SK-N-SH (cell line): ENCODE data around the gene PLEKHA6. TPM values are rescaled to one million over a fixed set of nuclear protein-coding genes. Genes with fewer than 3 reads are reported as not detected.

Experiments
- CTCF ChIA-PET: fragments of 300-600, 350-600 bp; formaldehyde crosslinking; extraction: SDS; loops from one replicate; lab custom pipeline; 2021; lab: Yijun Ruan, JAX
- POLR2A ChIA-PET: fragments of 350-600 bp; sonication (Branson Sonifier 250); formaldehyde crosslinking; extraction: SDS; loops from one replicate; lab custom pipeline; 2020; ENCODE audit warnings: antibody characterized with exemption, inconsistent platforms; lab: Yijun Ruan, JAX
- DNase-seq: peaks from one replicate; pipeline ENCODE4 v3.0.0; 2012
- H2AFZ ChIP-seq: fragments of 200-600 bp; sonication (generic); 2 replicates; pipeline ENCODE4 v1.8.1; 2016; ENCODE audit warnings: antibody characterized with exemption, mild to moderate bottlenecking, low read depth
- H3F3A ChIP-seq: fragments of 200-600 bp; sonication (generic); replicated peaks from 2 replicates; pipeline ENCODE3; 2016; ENCODE audit warnings: antibody characterized with exemption, mild to moderate bottlenecking; ENCODE audit not compliant: insufficient read depth
- H3K27ac ChIP-seq, 2 experiments: fragments of 200-500 bp in 1 of 2; fragments of 200-600 bp in 1 of 2; sonication (Bioruptor generic) in 1 of 2; sonication (generic), shearing (Covaris generic) in 1 of 2; 2 replicates each; pipeline versions ENCODE4 v1.5.1 to v1.6.1; 2014 to 2016; ENCODE audit warnings: low read depth in 2 of 2, inconsistent platforms in 1 of 2, low read length in 1 of 2, mild to moderate bottlenecking in 1 of 2, mixed read lengths in 1 of 2
- H3K27me3 ChIP-seq: fragments of 200-600 bp; sonication (generic), shearing (Covaris generic); 2 replicates; pipeline ENCODE4 v1.6.1; 2016; ENCODE audit warnings: mixed run types; ENCODE audit not compliant: insufficient read depth
- H3K36me3 ChIP-seq, 2 experiments: fragments of 200-500 bp in 1 of 2; fragments of 200-600 bp in 1 of 2; sonication (Bioruptor generic) in 1 of 2; sonication (generic) in 1 of 2; replicated peaks in 1 of 2; 2 replicates each; pipeline versions ENCODE3 to v1.5.1; 2014 to 2016; ENCODE audit warnings: low read length in 1 of 2, mild to moderate bottlenecking in 1 of 2; ENCODE audit not compliant: insufficient read depth in 2 of 2, control insufficient read depth in 1 of 2
- H3K4me1 ChIP-seq, 2 experiments: fragments of 200-500 bp in 1 of 2; fragments of 200-600 bp in 1 of 2; sonication (Bioruptor generic) in 1 of 2; sonication (generic), shearing (Covaris generic) in 1 of 2; 2 replicates each; pipeline versions ENCODE4 v1.5.1 to v1.6.1; 2014 to 2016; ENCODE audit warnings: low read depth in 1 of 2, low read length in 1 of 2, mixed run types in 1 of 2; ENCODE audit not compliant: insufficient read depth in 2 of 2, control insufficient read depth in 1 of 2
- H3K4me2 ChIP-seq: fragments of 200-600 bp; sonication (generic), shearing (Covaris generic); 2 replicates; pipeline ENCODE4 v1.6.1; 2017; ENCODE audit warnings: mixed run types
- H3K4me3 ChIP-seq, 2 experiments: fragments of 200-500 bp in 1 of 2; fragments of 200-600 bp in 1 of 2; sonication (Bioruptor generic) in 1 of 2; sonication (generic), shearing (Covaris generic) in 1 of 2; 2 replicates each; pipeline versions ENCODE4 v1.5.1 to v1.8.1; 2014 to 2016; ENCODE audit warnings: low read depth in 2 of 2, inconsistent platforms in 1 of 2, low read length in 1 of 2, mild to moderate bottlenecking in 1 of 2, mixed read lengths in 1 of 2, moderate library complexity in 1 of 2
- H3K79me2 ChIP-seq: fragments of 200-600 bp; sonication (generic); 2 replicates; pipeline ENCODE4 v1.8.1; 2017; ENCODE audit warnings: mild to moderate bottlenecking; ENCODE audit not compliant: insufficient read depth
- H3K9ac ChIP-seq: fragments of 200-600 bp; sonication (generic); 2 replicates; pipeline ENCODE4 v1.6.1; 2017; ENCODE audit warnings: mixed run types
- H3K9me2 ChIP-seq: fragments of 200-600 bp; sonication (generic); 2 replicates; pipeline ENCODE4 v1.6.1; 2017; ENCODE audit warnings: mixed run types
- H3K9me3 ChIP-seq: fragments of 200-600 bp; sonication (generic); 2 replicates; pipeline ENCODE4 v1.6.1; 2017; ENCODE audit warnings: mixed run types, mild to moderate bottlenecking, moderate library complexity
- H4K20me1 ChIP-seq: fragments of 200-600 bp; sonication (generic); 2 replicates; pipeline ENCODE4 v1.6.1; 2017; ENCODE audit warnings: mild to moderate bottlenecking, mixed run types; ENCODE audit not compliant: insufficient read depth
- CHD2 ChIP-seq: fragments of 150-350 bp; IDR thresholded peaks from 2 replicates; pipeline ENCODE4 v1.6.1; 2018; ENCODE audit warnings: low read length; ENCODE audit not compliant: partially characterized antibody
- EP300 ChIP-seq, 2 experiments: IDR thresholded peaks; 2 replicates each; pipeline versions ENCODE4 v1.4.0 to v1.6.1; 2012; ENCODE audit warnings: borderline replicate concordance in 1 of 2, low read depth in 1 of 2, low read length in 1 of 2
- FOSL2 ChIP-seq: IDR thresholded peaks from 2 replicates; pipeline ENCODE4 v1.4.0; 2012; ENCODE audit warnings: low read depth, mild to moderate bottlenecking, moderate library complexity, borderline replicate concordance
- FOXM1 ChIP-seq: IDR thresholded peaks from 2 replicates; pipeline ENCODE4 v1.4.0; 2012; ENCODE audit warnings: low read depth, mild to moderate bottlenecking
- GABPA ChIP-seq: IDR thresholded peaks from 2 replicates; pipeline ENCODE4 v1.4.0; 2012; ENCODE audit warnings: low read depth, mild to moderate bottlenecking
- MEF2A ChIP-seq: IDR thresholded peaks from 2 replicates; pipeline ENCODE4 v1.4.0; 2012; ENCODE audit warnings: low read depth, borderline replicate concordance
- MXI1 ChIP-seq: IDR thresholded peaks from 2 replicates; pipeline ENCODE4 v1.6.1; 2012; ENCODE audit warnings: mild to moderate bottlenecking, low read depth, low read length, improper control_type of control experiment
- POLR2AphosphoS5 ChIP-seq: IDR thresholded peaks from 2 replicates; pipeline ENCODE4 v1.6.1; 2012; ENCODE audit warnings: low read depth, low read length
- RFX5 ChIP-seq: IDR thresholded peaks from 2 replicates; pipeline ENCODE4 v1.6.1; 2012; ENCODE audit warnings: mild to moderate bottlenecking, improper control_type of control experiment, low read length
- RXRA ChIP-seq: IDR thresholded peaks from 2 replicates; pipeline ENCODE4 v1.4.0; 2012; ENCODE audit warnings: low read depth, mild to moderate bottlenecking, borderline replicate concordance
- SIN3A ChIP-seq: IDR thresholded peaks from 2 replicates; pipeline ENCODE4 v1.6.1; 2012; ENCODE audit warnings: low read depth, mild to moderate bottlenecking, low read length, moderate library complexity, borderline replicate concordance
- TAF1 ChIP-seq: IDR thresholded peaks from 2 replicates; pipeline ENCODE4 v1.6.1; 2012; ENCODE audit warnings: low read depth, mild to moderate bottlenecking, low read length, moderate library complexity, borderline replicate concordance
- USF1 ChIP-seq: IDR thresholded peaks from 2 replicates; pipeline ENCODE4 v1.4.0; 2012; ENCODE audit warnings: low read depth, borderline replicate concordance
- WGBS: methylation state at CpG from one replicate; pipeline ENCODE4 v1.1.6; 2017; ENCODE audit warnings: low lambda C conversion rate; 5-methylcytosine and 5-hydroxymethylcytosine counted together
- polyA plus RNA-seq, 3 experiments: library from polyadenylated mRNA; depleted of rRNA; stranded (reverse); fragments of >200 nt; gene quantifications; 2 replicates each; pipeline ENCODE4 v1.2.3, GENCODE V29; 2012
- TF ChIP-seq, protein P1 (sequence below): IDR thresholded peaks from 2 replicates; pipeline ENCODE4 v1.4.0; 2012; ENCODE audit warnings: low read depth, borderline replicate concordance
- TF ChIP-seq, protein P2 (sequence below): IDR thresholded peaks from 2 replicates; pipeline ENCODE4 v1.6.1; 2012; ENCODE audit warnings: mild to moderate bottlenecking, low read depth, low read length, moderate library complexity
- TF ChIP-seq, protein P3 (sequence below): IDR thresholded peaks from 2 replicates; pipeline ENCODE4; 2012

PLEKHA6 gene
- polyA plus RNA-seq, 1 of the 3 experiments (the other 2 are of a cell fraction): 1.2 TPM

GRCh38 chr1:204322339-204322868 is 37.3 kb downstream of the PLEKHA6 start (continued):
- no peak for TF ChIP-seq RXRA

- 33% methylated on average over 2 of the region's 2 CpGs for WGBS
- H4K20me1 ChIP-seq: no peaks in the 10 kb centered on the region
- TF ChIP-seq, protein P1, sequence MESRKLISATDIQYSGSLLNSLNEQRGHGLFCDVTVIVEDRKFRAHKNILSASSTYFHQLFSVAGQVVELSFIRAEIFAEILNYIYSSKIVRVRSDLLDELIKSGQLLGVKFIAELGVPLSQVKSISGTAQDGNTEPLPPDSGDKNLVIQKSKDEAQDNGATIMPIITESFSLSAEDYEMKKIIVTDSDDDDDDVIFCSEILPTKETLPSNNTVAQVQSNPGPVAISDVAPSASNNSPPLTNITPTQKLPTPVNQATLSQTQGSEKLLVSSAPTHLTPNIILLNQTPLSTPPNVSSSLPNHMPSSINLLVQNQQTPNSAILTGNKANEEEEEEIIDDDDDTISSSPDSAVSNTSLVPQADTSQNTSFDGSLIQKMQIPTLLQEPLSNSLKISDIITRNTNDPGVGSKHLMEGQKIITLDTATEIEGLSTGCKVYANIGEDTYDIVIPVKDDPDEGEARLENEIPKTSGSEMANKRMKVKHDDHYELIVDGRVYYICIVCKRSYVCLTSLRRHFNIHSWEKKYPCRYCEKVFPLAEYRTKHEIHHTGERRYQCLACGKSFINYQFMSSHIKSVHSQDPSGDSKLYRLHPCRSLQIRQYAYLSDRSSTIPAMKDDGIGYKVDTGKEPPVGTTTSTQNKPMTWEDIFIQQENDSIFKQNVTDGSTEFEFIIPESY: no peak
- TF ChIP-seq EP300 (IDR thresholded peaks at IDR 0.05; ENCODE audit: borderline replicate concordance in 1 of 2, low read depth in 1 of 2, low read length in 1 of 2) (peak in 1 of 2 experiments; percentile 22; a peak in 1 of 4 replicates), GABPA (no peak)
- TF ChIP-seq, all 33 proteins: peak for 1
- peak overlapping the region in 1 of 2 experiments; percentile 89; a peak in 2 of 4 replicates for H3K27ac ChIP-seq
- H2AFZ ChIP-seq: no peak overlapping the region
- no peak overlapping the region for H3K4me3 ChIP-seq
- peaks cover 4 to 53% of the 10 kb centered on the region in 2 experiments; a peak in 2 of 4 replicates for H3K4me1 ChIP-seq
- no peaks in the 10 kb centered on the region for H3K36me3 ChIP-seq
- DNase-seq: peak; percentile 46
- H3K27me3 ChIP-seq: peaks cover 9% of the 10 kb centered on the region; the same call in 1 of the 2 replicates
- POLR2A ChIA-PET: interaction anchor here (1.3 kb wide), 1 partner anchor 11 kb away, joined by 3 read pairs; no protein-coding TSS in a partner anchor
- H3K9me2 ChIP-seq: no peaks in the 10 kb centered on the region
- no peak overlapping the region for H3K4me2 ChIP-seq
- no peaks in the 10 kb centered on the region for H3F3A ChIP-seq
- H3K9ac ChIP-seq: no peak overlapping the region
- H3K9me3 ChIP-seq: no peaks in the 10 kb centered on the region
- CTCF ChIA-PET: interaction anchor here (0.9 to 1.8 kb wide), 4 partner anchors 12 to 63 kb away, joined by 3 to 4 read pairs (median 4); no protein-coding TSS in a partner anchor
- H3K79me2 ChIP-seq: no peaks in the 10 kb centered on the region
Observed at GRCh38 chr1:204321665-204322064, 38.1 kb downstream of the PLEKHA6 start.

DNA sequence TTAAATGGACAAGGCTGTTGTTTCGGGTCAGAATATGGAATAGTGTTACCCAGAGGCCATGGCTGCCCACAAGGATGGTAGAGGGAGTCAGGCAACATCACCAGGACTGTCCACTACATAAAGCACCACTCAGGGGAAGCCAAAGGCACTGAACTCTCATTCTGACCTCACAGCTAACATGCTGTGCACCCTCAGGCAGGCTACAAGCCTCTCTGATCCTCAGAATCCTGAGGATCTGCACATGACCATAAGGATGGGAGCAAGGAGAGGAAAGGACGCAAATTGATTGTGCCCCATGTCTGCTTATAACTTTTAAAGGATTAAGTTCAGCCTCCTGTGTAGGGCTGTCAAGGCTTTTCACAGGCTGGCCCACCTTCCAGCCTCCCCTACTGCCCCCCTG is 38.7 kb downstream of the PLEKHA6 start:
- no peaks in the 10 kb centered on the region for H3K36me3 ChIP-seq
- H2AFZ ChIP-seq: no peak overlapping the region
- H3K9me3 ChIP-seq: no peaks in the 10 kb centered on the region
- ChIA-PET CTCF (interaction anchor here (1.2 to 1.8 kb wide), 2 partner anchors 12 to 39 kb away, joined by 3 to 4 read pairs; partner anchors contain the start of gene PLEKHA6), POLR2A (interaction anchor here (1.3 kb wide), 1 partner anchor 12 kb away, joined by 3 read pairs; no protein-coding TSS in a partner anchor)
- H3K9me2 ChIP-seq: no peaks in the 10 kb centered on the region
- peak overlapping the region in 1 of 2 experiments; percentile 89; a peak in 2 of 4 replicates for H3K27ac ChIP-seq
- H3F3A ChIP-seq: no peaks in the 10 kb centered on the region
- no peak for DNase-seq
- H4K20me1 ChIP-seq: no peaks in the 10 kb centered on the region
- H3K4me1 ChIP-seq: peaks cover 4 to 58% of the 10 kb centered on the region in 2 experiments; a peak in 2 of 4 replicates
- no peak overlapping the region for H3K4me3 ChIP-seq
- no peaks in the 10 kb centered on the region for H3K79me2 ChIP-seq
- peaks cover 9% of the 10 kb centered on the region; the same call in 1 of the 2 replicates for H3K27me3 ChIP-seq
- no peak overlapping the region for H3K9ac ChIP-seq
- 66% methylated on average over 2 of the region's 2 CpGs for WGBS
- H3K4me2 ChIP-seq: no peak overlapping the region
- TF ChIP-seq EP300 (IDR thresholded peaks at IDR 0.05; ENCODE audit: borderline replicate concordance in 1 of 2, low read depth in 1 of 2, low read length in 1 of 2) (no peak), SIN3A (no peak), USF1 (no peak), MXI1 (no peak), FOXM1 (no peak), FOSL2 (no peak), RFX5 (no peak), MEF2A (no peak), CHD2 (no peak), TAF1 (no peak), POLR2AphosphoS5 (no peak)
- TF ChIP-seq, protein P2, sequence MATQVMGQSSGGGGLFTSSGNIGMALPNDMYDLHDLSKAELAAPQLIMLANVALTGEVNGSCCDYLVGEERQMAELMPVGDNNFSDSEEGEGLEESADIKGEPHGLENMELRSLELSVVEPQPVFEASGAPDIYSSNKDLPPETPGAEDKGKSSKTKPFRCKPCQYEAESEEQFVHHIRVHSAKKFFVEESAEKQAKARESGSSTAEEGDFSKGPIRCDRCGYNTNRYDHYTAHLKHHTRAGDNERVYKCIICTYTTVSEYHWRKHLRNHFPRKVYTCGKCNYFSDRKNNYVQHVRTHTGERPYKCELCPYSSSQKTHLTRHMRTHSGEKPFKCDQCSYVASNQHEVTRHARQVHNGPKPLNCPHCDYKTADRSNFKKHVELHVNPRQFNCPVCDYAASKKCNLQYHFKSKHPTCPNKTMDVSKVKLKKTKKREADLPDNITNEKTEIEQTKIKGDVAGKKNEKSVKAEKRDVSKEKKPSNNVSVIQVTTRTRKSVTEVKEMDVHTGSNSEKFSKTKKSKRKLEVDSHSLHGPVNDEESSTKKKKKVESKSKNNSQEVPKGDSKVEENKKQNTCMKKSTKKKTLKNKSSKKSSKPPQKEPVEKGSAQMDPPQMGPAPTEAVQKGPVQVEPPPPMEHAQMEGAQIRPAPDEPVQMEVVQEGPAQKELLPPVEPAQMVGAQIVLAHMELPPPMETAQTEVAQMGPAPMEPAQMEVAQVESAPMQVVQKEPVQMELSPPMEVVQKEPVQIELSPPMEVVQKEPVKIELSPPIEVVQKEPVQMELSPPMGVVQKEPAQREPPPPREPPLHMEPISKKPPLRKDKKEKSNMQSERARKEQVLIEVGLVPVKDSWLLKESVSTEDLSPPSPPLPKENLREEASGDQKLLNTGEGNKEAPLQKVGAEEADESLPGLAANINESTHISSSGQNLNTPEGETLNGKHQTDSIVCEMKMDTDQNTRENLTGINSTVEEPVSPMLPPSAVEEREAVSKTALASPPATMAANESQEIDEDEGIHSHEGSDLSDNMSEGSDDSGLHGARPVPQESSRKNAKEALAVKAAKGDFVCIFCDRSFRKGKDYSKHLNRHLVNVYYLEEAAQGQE: no peak
- TF ChIP-seq, protein P3, sequence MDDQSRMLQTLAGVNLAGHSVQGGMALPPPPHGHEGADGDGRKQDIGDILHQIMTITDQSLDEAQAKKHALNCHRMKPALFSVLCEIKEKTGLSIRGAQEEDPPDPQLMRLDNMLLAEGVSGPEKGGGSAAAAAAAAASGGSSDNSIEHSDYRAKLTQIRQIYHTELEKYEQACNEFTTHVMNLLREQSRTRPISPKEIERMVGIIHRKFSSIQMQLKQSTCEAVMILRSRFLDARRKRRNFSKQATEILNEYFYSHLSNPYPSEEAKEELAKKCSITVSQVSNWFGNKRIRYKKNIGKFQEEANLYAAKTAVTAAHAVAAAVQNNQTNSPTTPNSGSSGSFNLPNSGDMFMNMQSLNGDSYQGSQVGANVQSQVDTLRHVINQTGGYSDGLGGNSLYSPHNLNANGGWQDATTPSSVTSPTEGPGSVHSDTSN: no peak
